Spleen (tissue), 11 donors: ENCODE results near the gene LIF. TPM values are rescaled to one million over a fixed set of nuclear protein-coding genes. Genes with fewer than 3 reads are reported as not detected.
A peak's percentile ranks its signal among the peaks of the same experiment; 100 is the strongest.

Source experiments
- DNase-seq: peaks from one replicate; pipeline ENCODE4 v3.0.0-alpha.2; 2020
- H3K27ac ChIP-seq, 8 donors: fragments of 200-600 bp; sonication (generic) in 7 of 8; 1 replicate in 4 of 8; 2 replicates in 4 of 8; pipeline versions ENCODE4 v1.5.0 to v1.8.0; 2016 to 2021; ENCODE audit warnings: inconsistent platforms in 4 of 8, mild to moderate bottlenecking in 4 of 8, moderate library complexity in 1 of 8
- H3K27me3 ChIP-seq, 7 donors: fragments of 200-600 bp; sonication (generic) in 6 of 7; replicated peaks in 1 of 7; 1 replicate in 4 of 7; 2 replicates in 3 of 7; pipeline versions ENCODE4 v1.5.0 to v1.8.0; 2016 to 2021; ENCODE audit warnings: inconsistent platforms in 3 of 7, mild to moderate bottlenecking in 1 of 7
- H3K36me3 ChIP-seq, 6 donors: fragments of 200-600 bp; sonication (generic) in 5 of 6; 1 replicate in 4 of 6; 2 replicates in 2 of 6; pipeline versions ENCODE4 v1.5.0 to v1.8.0; 2016 to 2021; ENCODE audit warnings: inconsistent platforms in 2 of 6
- H3K4me1 ChIP-seq, 6 donors: fragments of 200-600 bp; sonication (generic) in 5 of 6; 1 replicate in 3 of 6; 2 replicates in 3 of 6; pipeline versions ENCODE4 v1.5.0 to v1.8.0; 2016 to 2021; ENCODE audit warnings: inconsistent platforms in 3 of 6
- H3K4me3 ChIP-seq, 8 donors: fragments of 200-600 bp; sonication (generic) in 7 of 8; 1 replicate in 4 of 8; 2 replicates in 4 of 8; pipeline versions ENCODE4 v1.5.0 to v1.8.0; 2016 to 2021; ENCODE audit warnings: inconsistent platforms in 4 of 8, mild to moderate bottlenecking in 4 of 8, moderate library complexity in 2 of 8
- H3K9me3 ChIP-seq, 8 donors: fragments of 200-600 bp; sonication (generic) in 7 of 8; 1 replicate in 4 of 8; 2 replicates in 4 of 8; pipeline versions ENCODE4 v1.5.0 to v1.8.0; 2016 to 2021; ENCODE audit warnings: inconsistent platforms in 4 of 8
- POLR2A ChIP-seq, 3 donors: fragments of 450-650 bp; IDR thresholded peaks; one replicate each; pipeline ENCODE4 v1.5.1; 2017; ENCODE audit warnings: antibody characterized with exemption in 3 of 3, mild to moderate bottlenecking in 1 of 3
- POLR2AphosphoS5 ChIP-seq, 3 donors: sonication (generic); formaldehyde crosslinking; IDR thresholded peaks; one replicate each; pipeline ENCODE4 v1.5.1; 2017; ENCODE audit warnings: antibody characterized with exemption in 3 of 3
- WGBS, 5 donors: extraction: QIAGEN DNeasy Blood & Tissue Kit in 3 of 5; methylation state at CpG; one replicate each; pipeline versions ENCODE4 v1.1.5 to v1.1.7; 2013 to 2018; 5-methylcytosine and 5-hydroxymethylcytosine counted together
- intact Hi-C: fragments of 100-400 bp; cut with DNase I; formaldehyde crosslinking; loops from one replicate; pipeline ENCODE4 v1.15.0; 2023; ENCODE audit warnings: low total_unique reads
- polyA plus RNA-seq, 3 donors: library from polyadenylated mRNA; stranded (reverse); fragments of 200-250 nt; gene quantifications; one replicate each; pipeline ENCODE4 v1.2.1, GENCODE V29; 2013
- total RNA-seq, 7 donors: library from RNA; depleted of rRNA in 3 of 7; stranded (reverse); fragments of >200 nt in 3 of 7; fragmentation: NEBNext Ultra II Directional in 4 of 7; extraction: Animal tissue kit (Norgen Biotek cat#: 25700) in 4 of 7; gene quantifications; one replicate each; pipeline versions ENCODE4 v1.1.0 to v1.2.1, GENCODE V29; 2016 to 2021
- TF ChIP-seq, protein P1 (sequence below), 11 experiments: fragments of 200-600 bp in 7 of 11; fragments of 450-650 bp in 4 of 11; sonication (generic) in 4 of 11; IDR thresholded peaks in 8 of 11; conservative IDR thresholded peaks in 3 of 11; 1 replicate in 7 of 11; 2 replicates in 4 of 11; pipeline versions ENCODE4 v1.4.0 to v1.8.0; 2016 to 2021; ENCODE audit warnings: antibody characterized with exemption in 11 of 11, inconsistent platforms in 4 of 11, mild to moderate bottlenecking in 1 of 11
- donor health status: healthy with polysubstance abuse.
- donor health status: DM: no; HTN: no; CAD: no; lungs with moderate emphysema.
- donor health status: DM: no; HTN: no; CAD: no.
- donor health status: Bipolar disorder and iron deficiency.
- donor health status: healthy.
- donor health status: DM: no; HTN: no; CAD: no.
- donor health status: DM: yes; HTN: yes; CAD: no.

The LIF gene
- total and polyA plus RNA-seq, 10 donors = 0.21 to 3.2 (median 0.85) TPM; not detected in 2

DNA sequence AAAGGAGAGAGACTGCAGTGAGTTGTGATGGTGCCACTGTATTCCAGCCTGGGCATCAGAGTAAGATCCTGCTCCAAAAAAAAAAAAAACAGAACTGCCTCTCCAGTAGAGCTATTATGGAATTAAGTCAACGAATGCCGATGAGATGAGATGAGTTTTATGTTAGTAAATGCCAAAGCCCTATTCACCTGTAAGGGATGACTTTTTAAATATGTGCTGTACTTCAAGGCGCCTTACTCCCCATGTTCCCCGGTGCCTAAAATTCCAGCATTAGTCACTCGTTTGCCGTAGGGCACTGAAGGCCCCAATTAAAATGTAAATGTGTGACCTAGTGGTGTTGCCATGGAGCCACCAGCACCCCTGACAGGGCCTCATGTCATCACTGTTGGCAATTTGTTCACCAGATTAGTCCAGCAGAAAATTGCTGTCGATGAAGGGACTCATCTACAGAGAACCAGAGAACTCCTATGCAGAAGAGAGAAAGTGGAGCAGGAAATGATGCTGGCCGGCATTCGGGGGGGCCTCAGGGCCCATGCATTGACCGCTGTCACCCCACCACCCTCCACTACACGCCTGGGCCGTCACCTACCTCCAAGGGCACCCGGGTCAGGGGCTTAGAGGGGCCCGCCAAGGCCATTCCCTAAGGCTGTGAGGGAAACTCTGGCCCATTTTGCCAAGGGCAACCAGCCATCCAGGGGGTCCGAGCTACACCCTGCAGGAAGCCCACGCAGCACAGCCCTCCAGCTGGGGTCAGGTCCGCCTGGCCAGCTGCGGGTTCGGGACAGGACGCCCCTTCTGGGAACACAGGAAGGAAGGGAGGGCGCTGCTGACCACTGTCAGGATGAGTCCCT lies 17.8 kb downstream of the LIF start:
- intact Hi-C loops = no loop called here
- Histone ChIP-seq H3K27me3 (peaks cover 0 to 8% (median 0%) of the 10 kb centered on the region in 7 donors), H3K9me3 (no peaks in the 10 kb centered on the region), H3K4me1 (peaks cover 0 to 56% (median 25%) of the 10 kb centered on the region in 6 donors), H3K27ac (peak overlapping the region in 2 of 8 donors; percentile 21 to 28), H3K36me3 (no peaks in the 10 kb centered on the region), H3K4me3 (no peak overlapping the region)
- WGBS, 5 donors = 67 to 83% (median 72%) methylated on average over 15 to 21 of the region's 21 CpGs
- TF ChIP-seq POLR2AphosphoS5 (IDR thresholded peaks at IDR 0.05) = peak in 2 of 3 donors; percentile 27 to 37
- TF ChIP-seq, protein P1, sequence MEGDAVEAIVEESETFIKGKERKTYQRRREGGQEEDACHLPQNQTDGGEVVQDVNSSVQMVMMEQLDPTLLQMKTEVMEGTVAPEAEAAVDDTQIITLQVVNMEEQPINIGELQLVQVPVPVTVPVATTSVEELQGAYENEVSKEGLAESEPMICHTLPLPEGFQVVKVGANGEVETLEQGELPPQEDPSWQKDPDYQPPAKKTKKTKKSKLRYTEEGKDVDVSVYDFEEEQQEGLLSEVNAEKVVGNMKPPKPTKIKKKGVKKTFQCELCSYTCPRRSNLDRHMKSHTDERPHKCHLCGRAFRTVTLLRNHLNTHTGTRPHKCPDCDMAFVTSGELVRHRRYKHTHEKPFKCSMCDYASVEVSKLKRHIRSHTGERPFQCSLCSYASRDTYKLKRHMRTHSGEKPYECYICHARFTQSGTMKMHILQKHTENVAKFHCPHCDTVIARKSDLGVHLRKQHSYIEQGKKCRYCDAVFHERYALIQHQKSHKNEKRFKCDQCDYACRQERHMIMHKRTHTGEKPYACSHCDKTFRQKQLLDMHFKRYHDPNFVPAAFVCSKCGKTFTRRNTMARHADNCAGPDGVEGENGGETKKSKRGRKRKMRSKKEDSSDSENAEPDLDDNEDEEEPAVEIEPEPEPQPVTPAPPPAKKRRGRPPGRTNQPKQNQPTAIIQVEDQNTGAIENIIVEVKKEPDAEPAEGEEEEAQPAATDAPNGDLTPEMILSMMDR (IDR thresholded peaks at IDR 0.05 in 8 of 11, conservative IDR thresholded peaks at IDR 0.05 in 3 of 11) = no peak
- no peak for DNase-seq

DNA sequence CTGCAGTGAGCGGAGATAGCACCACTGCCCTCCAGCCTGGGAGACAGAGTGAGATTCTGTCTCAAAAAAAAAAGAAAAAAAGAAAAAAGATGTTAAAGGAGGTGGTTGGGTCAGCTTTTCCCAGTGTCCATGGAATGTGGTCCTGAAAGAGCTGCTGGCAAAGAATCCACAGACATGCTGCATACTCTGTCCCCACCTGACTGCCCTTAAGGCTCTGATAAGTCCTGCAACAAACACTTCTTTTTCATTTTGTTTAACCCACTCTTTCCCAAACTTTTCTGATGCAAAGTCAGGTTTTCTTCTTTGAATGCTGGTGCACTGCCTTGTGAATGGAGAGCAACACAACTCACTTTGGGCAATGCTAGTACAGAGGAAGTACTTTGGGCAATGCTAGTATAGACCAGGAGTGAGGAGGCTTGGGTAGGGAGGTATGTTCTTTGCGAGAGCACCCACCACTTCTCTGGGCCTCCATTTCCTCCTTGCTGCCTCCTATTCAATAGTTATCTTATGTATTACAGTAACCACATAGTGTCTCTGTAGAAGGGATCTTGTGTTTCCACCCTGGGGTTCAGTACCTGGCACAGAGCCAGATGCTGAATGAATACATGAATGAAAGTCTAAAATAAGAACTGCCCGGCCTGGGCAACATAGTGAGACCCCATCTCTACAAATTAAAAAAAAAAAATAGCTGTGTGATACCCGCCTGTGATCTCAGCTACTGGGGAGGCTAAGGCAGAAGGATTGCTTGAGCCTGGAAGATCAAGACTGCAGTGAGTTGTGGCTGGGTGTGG lies 18.9 kb downstream of the LIF start:
- DNase-seq = no peak
- H3K27ac ChIP-seq = no peak overlapping the region
- 74 to 86% (median 84%) methylated on average over 4 of the region's 4 CpGs for WGBS, 5 donors
- H3K36me3 ChIP-seq = no peaks in the 10 kb centered on the region
- TF ChIP-seq POLR2AphosphoS5 (IDR thresholded peaks at IDR 0.05) = no peak
- TF ChIP-seq POLR2A (IDR thresholded peaks at IDR 0.05) = no peak
- TF ChIP-seq, protein P1 (IDR thresholded peaks at IDR 0.05 in 8 of 11, conservative IDR thresholded peaks at IDR 0.05 in 3 of 11) = no peak
- no peaks in the 10 kb centered on the region for H3K9me3 ChIP-seq
- peaks cover 0 to 67% (median 30%) of the 10 kb centered on the region in 6 donors for H3K4me1 ChIP-seq
- peaks cover 0 to 4% (median 0%) of the 10 kb centered on the region in 7 donors for H3K27me3 ChIP-seq
- intact Hi-C loops = no loop called here
- no peak overlapping the region for H3K4me3 ChIP-seq

DNA sequence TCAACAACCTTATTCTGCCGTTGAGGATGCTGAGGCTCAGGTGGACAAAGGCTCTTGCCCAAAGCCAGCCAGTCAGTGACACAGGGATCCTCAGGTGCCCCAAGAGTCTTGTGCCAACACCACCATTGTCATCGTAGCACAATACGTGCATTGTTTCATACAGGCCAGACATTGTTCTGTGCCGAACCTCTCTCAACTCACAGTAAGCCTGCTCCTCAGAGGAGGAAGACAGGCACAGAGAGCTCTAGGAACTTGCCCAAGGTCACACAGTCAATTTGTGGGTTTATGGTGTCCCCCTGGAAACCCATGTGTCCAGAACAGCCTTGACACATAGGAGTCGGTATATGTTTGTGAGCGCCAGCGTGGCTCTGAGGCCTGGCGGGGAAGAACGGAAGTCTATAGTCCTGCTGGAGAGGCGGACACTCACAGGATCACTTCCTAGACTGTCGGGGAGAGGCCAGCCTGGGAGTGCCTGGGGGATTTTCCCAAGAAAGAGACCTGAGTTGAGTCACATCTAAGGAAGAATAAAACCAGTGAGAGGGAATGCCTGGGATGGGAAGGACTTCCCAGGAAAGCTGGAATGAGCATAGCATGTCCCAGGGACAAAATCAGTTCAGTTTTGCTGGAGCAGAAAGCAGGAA lies 20.2 kb downstream of the LIF start:
- intact Hi-C loops = no loop called here
- Histone ChIP-seq H3K36me3 (no peaks in the 10 kb centered on the region), H3K4me1 (peaks cover 0 to 80% (median 40%) of the 10 kb centered on the region in 6 donors), H3K9me3 (no peaks in the 10 kb centered on the region), H3K27me3 (no peaks in the 10 kb centered on the region), H3K4me3 (no peak overlapping the region), H3K27ac (no peak overlapping the region)
- DNase-seq = no peak
- WGBS, 5 donors = 81 to 89% (median 85%) methylated on average over 9 to 11 of the region's 11 CpGs
- TF ChIP-seq POLR2AphosphoS5 (IDR thresholded peaks at IDR 0.05) (no peak), POLR2A (IDR thresholded peaks at IDR 0.05) (no peak)
- TF ChIP-seq, protein P1 (IDR thresholded peaks at IDR 0.05 in 8 of 11, conservative IDR thresholded peaks at IDR 0.05 in 3 of 11) = no peak
